Ovary (tissue), 3 donors: ENCODE measurements around the gene ZIC2.

Experiments used
- CTCF ChIP-seq, 3 donors: fragments of 450-650 bp in 2 of 3; fragments of 200-600 bp in 1 of 3; IDR thresholded peaks; one replicate each; pipeline versions ENCODE4 v1.5.1 to v1.8.0; 2016 to 2022; ENCODE audit warnings: antibody characterized with exemption in 3 of 3, mild to moderate bottlenecking in 1 of 3
- EP300 ChIP-seq: sonication (generic); formaldehyde crosslinking; IDR thresholded peaks from one replicate; pipeline ENCODE4 v1.6.1; 2017; ENCODE audit warnings: antibody characterized with exemption
- POLR2A ChIP-seq: fragments of 450-650 bp; IDR thresholded peaks from one replicate; pipeline ENCODE4 v1.6.1; 2017; ENCODE audit warnings: antibody characterized with exemption, mild to moderate bottlenecking, moderate library complexity
- donor health status: DM: no; HTN: no; CAD: no.

GRCh38 chr13:99991828-99992775, 10.5 kb downstream of the ZIC2 start:
- TF ChIP-seq EP300 (no peak), CTCF (IDR thresholded peaks at IDR 0.05) (no peak), POLR2A (no peak)
